Suprapubic skin (tissue), 3 donors: ENCODE results near the gene ST3GAL3.

Source experiments
- CTCF ChIP-seq, 2 donors: fragments of 200-600 bp in 1 of 2; fragments of 450-650 bp in 1 of 2; sonication (generic) in 1 of 2; IDR thresholded peaks; one replicate each; pipeline ENCODE4 v1.5.1; 2016 to 2019; ENCODE audit warnings: antibody characterized with exemption in 2 of 2, mild to moderate bottlenecking in 1 of 2, moderate library complexity in 1 of 2
- EP300 ChIP-seq: sonication (generic); formaldehyde crosslinking; IDR thresholded peaks from one replicate; pipeline ENCODE4 v1.6.1; 2017; ENCODE audit warnings: antibody characterized with exemption
- POLR2A ChIP-seq, 2 donors: fragments of 450-650 bp; IDR thresholded peaks; one replicate each; pipeline ENCODE4 v1.6.1; 2017; ENCODE audit warnings: antibody characterized with exemption in 2 of 2, mild to moderate bottlenecking in 2 of 2, moderate library complexity in 2 of 2

DNA sequence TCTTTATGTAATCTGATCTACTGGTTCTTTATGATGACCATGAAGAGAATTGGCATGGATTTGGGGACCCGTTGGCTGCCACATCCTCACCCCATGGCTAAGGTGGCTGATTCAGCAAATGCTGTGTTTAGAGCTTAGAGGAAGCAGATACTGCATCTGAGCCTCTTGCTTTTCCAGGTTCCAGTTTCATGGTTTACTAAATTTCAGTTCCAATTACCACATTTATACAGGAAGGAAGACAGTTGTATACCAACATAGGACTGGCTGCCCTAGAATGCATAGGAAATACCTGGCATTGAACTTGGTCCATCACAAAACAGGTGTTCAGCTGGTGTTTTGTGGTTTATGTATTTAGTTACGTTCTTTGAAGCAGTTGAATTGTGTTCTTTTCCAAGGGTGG is 107.1 kb downstream of the ST3GAL3 start:
- TF ChIP-seq POLR2A (IDR thresholded peaks at IDR 0.05) (no peak), CTCF (IDR thresholded peaks at IDR 0.05) (no peak), EP300 (no peak)
